Fibroblast of villous mesenchyme (primary cell): ENCODE results near the gene CATSPERE. TPM values are rescaled to one million over a fixed set of nuclear protein-coding genes. Genes with fewer than 3 reads are reported as not detected.

Experiments used
- DNase-seq: peaks from one replicate; pipeline ENCODE4 v3.0.0-alpha.2; 2010; ENCODE audit warnings: low read depth
- H3K4me3 ChIP-seq: 2 replicates; pipeline ENCODE4 v1.5.1; 2011; ENCODE audit warnings: low read depth, mild to moderate bottlenecking, low read length
- CTCF ChIP-seq: IDR thresholded peaks from 2 replicates; pipeline ENCODE4 v1.5.1; 2012; ENCODE audit warnings: low read depth, mild to moderate bottlenecking, low read length; ENCODE audit not compliant: insufficient read depth
- total RNA-seq: library from RNA; depleted of rRNA; stranded (reverse); fragments of >200 nt; gene quantifications from 2 replicates; pipeline ENCODE4 v1.2.3, GENCODE V29; 2012

CATSPERE gene
- total RNA-seq, 1 donor = 1.7 TPM

DNA sequence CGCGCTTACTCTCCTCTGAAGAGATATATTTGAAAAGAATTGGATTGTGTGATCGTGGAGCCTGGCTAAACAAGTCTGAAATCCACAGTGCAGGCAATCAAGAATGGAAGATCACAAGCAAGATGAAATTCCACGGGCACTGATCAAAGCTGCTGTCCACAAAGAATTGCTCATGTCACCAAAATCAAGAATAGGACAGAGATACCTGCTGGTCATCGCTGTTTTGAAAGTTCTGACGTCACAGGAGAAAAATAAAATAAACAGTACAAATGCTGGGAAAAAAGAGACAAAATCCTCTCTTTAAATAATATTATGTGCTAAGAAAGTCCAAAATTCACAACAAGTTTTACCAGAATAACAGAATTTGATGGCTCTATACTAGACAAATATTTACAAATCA is 179.8 kb downstream of the CATSPERE start:
- DNase-seq = no peak
- no peak overlapping the region for H3K4me3 ChIP-seq
- no peak for TF ChIP-seq CTCF

DNA sequence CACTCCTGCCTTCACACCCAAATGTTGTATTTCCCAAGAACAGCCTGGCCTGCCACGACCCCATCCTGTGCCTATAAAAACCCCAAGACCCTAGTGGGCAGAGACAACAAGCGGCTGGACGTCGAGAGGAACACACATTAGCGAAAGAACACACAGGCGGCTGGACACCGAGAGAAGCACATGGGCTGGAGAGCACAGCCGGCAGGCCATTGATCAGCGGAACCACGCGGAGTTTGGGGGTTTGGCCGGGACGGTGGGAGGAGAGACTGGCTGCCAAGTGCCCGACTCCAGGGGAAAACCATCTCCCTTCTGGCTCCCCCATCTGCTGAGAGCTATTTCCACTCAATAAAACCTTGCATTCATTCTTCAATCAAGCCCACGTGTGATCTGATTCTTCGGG is 181.5 kb downstream of the CATSPERE start:
- no peak overlapping the region for H3K4me3 ChIP-seq
- no peak for TF ChIP-seq CTCF

DNA sequence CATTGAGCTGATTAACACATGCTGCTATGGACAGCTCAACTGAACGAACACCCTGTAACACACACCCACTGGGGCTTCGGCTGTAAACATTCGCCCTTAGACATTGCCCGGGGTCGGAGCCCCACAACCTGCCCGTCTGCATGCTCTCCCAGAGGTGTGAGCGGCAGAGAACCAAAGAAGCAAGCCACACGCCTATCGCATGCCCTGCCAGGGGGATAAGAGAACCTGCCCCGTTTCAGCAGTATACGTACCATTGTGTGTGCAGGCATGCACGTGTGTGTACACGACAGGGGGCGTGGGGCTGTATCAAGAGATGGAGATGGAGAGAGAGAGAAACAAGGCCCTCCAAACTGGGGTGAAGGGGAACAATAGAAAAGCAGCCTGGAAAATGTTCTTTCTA is 181.9 kb downstream of the CATSPERE start:
- no peak overlapping the region for H3K4me3 ChIP-seq
- DNase-seq = no peak
- no peak for TF ChIP-seq CTCF

More for the DNA sequence above, 181.5 kb downstream of the CATSPERE start:
- no peak for DNase-seq

DNA sequence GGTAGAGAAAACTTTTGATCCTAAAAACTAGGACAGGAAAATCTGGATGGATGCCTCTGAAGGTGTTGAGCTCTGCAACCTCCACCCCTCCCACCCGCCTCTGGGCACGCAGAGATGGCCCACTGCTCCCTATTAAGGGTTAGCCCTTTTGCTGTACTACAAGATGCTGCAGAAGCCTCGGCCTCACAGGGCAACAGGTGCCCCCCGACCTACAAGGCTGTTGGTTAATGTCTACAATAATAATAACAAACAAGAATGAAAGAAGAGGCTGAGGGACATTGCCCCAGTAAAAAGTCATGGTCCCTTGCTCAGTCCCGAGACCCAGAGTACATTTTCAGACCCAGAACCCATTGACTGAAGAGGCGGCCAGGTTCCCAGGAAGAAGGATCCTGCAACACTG is 184.3 kb downstream of the CATSPERE start:
- no peak overlapping the region for H3K4me3 ChIP-seq
- TF ChIP-seq CTCF = no peak
- DNase-seq = no peak

GRCh38 chr1:244645890-244646289 is 184.8 kb downstream of the CATSPERE start:
- no peak overlapping the region for H3K4me3 ChIP-seq
- DNase-seq = no peak
- TF ChIP-seq CTCF = no peak

DNA sequence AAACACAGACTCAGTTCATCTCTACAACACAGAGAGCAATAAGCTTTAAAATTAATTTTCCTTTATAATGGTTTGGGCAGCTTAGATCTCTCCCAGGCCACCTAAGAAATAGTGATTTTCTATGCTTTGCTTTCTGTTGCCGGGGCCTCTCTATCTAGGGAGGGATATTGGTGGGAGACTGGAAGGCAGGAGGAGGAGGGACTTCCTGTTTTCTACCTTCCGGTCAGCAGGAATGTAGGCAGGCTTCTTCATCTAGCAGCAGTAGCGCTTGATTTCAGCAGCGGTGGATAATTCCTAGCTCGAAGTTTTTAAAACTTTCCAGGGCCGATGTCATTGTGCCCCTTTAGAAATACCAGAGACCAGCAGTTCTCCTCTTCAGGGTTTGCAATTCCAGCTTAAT is 186.7 kb downstream of the CATSPERE start:
- TF ChIP-seq CTCF = no peak

DNA sequence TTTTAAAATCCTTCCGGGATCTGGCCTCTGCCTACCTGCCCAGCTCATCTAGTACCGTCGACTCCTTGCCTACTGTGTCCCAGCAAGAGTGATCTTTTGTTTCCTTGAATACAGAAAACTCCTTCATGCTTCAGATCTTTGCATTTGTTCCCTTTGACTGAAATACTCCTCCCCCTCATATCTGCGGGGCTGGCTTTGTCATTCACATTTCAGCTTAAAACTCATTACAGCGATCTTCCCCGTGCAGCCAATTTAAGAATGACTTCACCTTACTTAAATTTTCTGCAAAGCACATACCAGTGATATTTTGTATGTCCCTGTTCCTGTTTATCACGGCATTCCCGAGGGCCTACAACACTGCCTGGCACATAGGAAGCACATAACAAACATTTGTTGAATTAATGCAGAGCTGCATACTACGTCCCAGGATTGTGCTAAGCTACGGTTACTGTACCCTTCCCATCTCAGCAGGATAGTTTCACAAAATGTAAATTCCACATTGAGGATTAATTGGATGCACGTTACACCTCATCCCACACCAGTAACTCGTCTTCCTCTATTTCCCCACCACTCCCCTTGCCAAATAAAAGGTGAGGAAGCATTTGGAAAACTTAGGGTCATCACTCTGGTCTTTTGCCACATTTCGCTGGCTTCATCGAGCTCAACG is 191.0 kb downstream of the CATSPERE start:
- TF ChIP-seq CTCF = no peak
- DNase-seq = no peak
- H3K4me3 ChIP-seq = peak overlapping the region; percentile 69

More for the DNA sequence above, 186.7 kb downstream of the CATSPERE start:
- H3K4me3 ChIP-seq = no peak overlapping the region
- DNase-seq = no peak
